ENCODE measurements around the gene C1QTNF2.

DNA sequence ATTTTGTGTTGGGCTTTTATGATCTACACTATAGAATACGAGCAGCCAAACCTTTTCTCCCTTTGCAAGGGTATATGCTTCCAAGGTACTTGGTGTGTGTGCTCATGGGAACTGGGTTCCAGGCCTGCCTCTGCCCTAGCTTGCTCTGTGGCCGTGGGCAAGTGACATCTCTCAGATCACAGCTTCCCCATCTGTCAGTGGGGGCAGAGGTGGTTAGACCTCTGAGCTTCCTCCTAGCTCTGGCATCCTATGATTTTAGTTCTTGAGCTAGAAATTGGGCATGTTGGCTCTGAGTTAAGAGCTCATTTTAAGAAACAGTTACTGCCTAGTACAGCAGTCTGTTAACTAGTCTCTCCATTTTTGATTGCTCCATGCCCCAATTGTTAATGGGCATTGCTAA is 45.5 kb downstream of the C1QTNF2 start:
- TF ChIP-seq, protein P1, sequence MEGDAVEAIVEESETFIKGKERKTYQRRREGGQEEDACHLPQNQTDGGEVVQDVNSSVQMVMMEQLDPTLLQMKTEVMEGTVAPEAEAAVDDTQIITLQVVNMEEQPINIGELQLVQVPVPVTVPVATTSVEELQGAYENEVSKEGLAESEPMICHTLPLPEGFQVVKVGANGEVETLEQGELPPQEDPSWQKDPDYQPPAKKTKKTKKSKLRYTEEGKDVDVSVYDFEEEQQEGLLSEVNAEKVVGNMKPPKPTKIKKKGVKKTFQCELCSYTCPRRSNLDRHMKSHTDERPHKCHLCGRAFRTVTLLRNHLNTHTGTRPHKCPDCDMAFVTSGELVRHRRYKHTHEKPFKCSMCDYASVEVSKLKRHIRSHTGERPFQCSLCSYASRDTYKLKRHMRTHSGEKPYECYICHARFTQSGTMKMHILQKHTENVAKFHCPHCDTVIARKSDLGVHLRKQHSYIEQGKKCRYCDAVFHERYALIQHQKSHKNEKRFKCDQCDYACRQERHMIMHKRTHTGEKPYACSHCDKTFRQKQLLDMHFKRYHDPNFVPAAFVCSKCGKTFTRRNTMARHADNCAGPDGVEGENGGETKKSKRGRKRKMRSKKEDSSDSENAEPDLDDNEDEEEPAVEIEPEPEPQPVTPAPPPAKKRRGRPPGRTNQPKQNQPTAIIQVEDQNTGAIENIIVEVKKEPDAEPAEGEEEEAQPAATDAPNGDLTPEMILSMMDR (conservative IDR thresholded peaks at IDR 0.05; ENCODE audit: low read depth, low read length), result no peak
- no peak for TF ChIP-seq EZH2 (IDR thresholded peaks at IDR 0.05; ENCODE audit: borderline replicate concordance, low read depth, low read length, poor library complexity, severe bottlenecking)

All from A673 (cell line).